Activated CD8-positive, alpha-beta T cell treated with anti-CD3 and anti-CD28 coated beads for 36 hours (primary cell): ENCODE measurements around the gene TRIM73. TPM values are rescaled to one million over a fixed set of nuclear protein-coding genes. Genes with fewer than 3 reads are reported as not detected.
A peak's percentile ranks its signal among the peaks of the same experiment; 100 is the strongest.
"Not testable (repeated sequence)": the region's sequence is repeated elsewhere in the genome, so short reads cannot be mapped to it uniquely, and the experiment has no call there.

ENCODE experiments used
- ATAC-seq: fragments of 200-7000 bp; cut with Tn5 transposase; one replicate; pipeline ENCODE4 v1.10.0; 2021; ENCODE audit warnings: mild to moderate bottlenecking, moderate library complexity
- CTCF ChIA-PET: fragments of 350-600 bp; sonication (Branson Sonifier 250); formaldehyde crosslinking; loops from one replicate; lab custom pipeline; 2021; ENCODE audit warnings: antibody characterized with exemption; lab: Charles Lee
- POLR2A ChIA-PET: fragments of 350-600 bp; sonication (Branson Sonifier 250); formaldehyde crosslinking; loops from one replicate; lab custom pipeline; 2021; ENCODE audit warnings: antibody characterized with exemption; lab: Charles Lee
- DNase-seq: peaks from one replicate; pipeline ENCODE4 v3.0.0-alpha.2; 2020
- H3K27ac Mint-ChIP-seq: one replicate; pipeline ENCODE4 v1.8.0; 2021; ENCODE audit warnings: mild to moderate bottlenecking, mixed read lengths
- H3K27me3 Mint-ChIP-seq: one replicate; pipeline ENCODE4 v1.8.0; 2021; ENCODE audit warnings: mixed read lengths
- H3K36me3 Mint-ChIP-seq: one replicate; pipeline ENCODE4 v1.8.0; 2021; ENCODE audit warnings: low read depth, mixed read lengths
- H3K4me1 Mint-ChIP-seq: one replicate; pipeline ENCODE4 v1.8.0; 2021; ENCODE audit warnings: low read depth, mixed read lengths
- H3K4me3 Mint-ChIP-seq: one replicate; pipeline ENCODE4 v1.8.0; 2021; ENCODE audit warnings: mild to moderate bottlenecking, moderate library complexity, mixed read lengths
- H3K9me3 Mint-ChIP-seq: one replicate; pipeline ENCODE4 v1.8.0; 2021; ENCODE audit warnings: mixed read lengths
- intact Hi-C: fragments of 100-400 bp; cut with micrococcal nuclease; formaldehyde crosslinking; loops from one replicate; pipeline ENCODE4 v1.10.0; 2022
- total RNA-seq, 2 experiments: library from RNA; stranded (reverse); gene quantifications; one replicate each; pipeline ENCODE4 v1.2.3, GENCODE V29; 2021

TRIM73 gene
- total RNA-seq, 2 experiments from 2014 or later, result 4.1 to 6.4 TPM

DNA sequence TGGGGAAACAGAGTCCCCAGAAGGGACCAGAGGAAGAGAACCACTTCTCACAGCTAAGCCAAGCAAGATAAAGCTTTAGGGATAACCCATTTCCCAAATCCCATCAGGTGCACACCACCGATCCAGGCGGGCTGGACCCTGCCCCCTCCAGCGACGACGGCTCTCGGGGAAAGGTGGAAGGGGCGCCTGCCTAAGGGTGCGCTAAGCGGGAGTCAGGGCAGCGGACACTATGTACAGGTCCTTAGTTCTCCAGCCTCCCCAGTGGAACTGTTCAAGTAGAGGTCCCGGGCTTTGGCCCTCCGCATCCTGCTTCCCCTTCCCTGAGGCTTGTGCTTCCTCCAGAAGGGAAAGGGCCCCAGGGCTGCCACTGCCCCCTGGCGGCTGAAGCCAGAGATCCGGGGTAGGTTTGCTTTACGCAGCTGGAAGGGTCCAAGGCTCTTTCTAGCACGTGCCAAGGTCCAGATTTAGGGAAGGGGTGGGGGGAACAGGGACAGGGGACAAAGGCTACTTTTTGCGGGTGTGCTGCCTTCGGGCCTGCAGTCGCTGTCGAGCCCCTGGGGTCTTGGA lies 22.9 kb downstream of the TRIM73 start:
- H3K4me3 Mint-ChIP-seq, ATAC-seq, POLR2A ChIA-PET, CTCF ChIA-PET, H3K27me3 Mint-ChIP-seq, DNase-seq, H3K27ac Mint-ChIP-seq, intact Hi-C loops, H3K9me3 Mint-ChIP-seq, H3K4me1 Mint-ChIP-seq: not testable (repeated sequence)
- H3K36me3 Mint-ChIP-seq, result peaks cover 14% of the 10 kb centered on the region

- H3K9me3 Mint-ChIP-seq, intact Hi-C loops, H3K27me3 Mint-ChIP-seq, H3K4me3 Mint-ChIP-seq, H3K4me1 Mint-ChIP-seq, CTCF ChIA-PET, H3K27ac Mint-ChIP-seq, ATAC-seq, POLR2A ChIA-PET, DNase-seq: not testable (repeated sequence)
- H3K36me3 Mint-ChIP-seq, result peaks cover 15% of the 10 kb centered on the region
Observed at GRCh38 chr7:75419210-75419609, 23.8 kb downstream of the TRIM73 start.

DNA sequence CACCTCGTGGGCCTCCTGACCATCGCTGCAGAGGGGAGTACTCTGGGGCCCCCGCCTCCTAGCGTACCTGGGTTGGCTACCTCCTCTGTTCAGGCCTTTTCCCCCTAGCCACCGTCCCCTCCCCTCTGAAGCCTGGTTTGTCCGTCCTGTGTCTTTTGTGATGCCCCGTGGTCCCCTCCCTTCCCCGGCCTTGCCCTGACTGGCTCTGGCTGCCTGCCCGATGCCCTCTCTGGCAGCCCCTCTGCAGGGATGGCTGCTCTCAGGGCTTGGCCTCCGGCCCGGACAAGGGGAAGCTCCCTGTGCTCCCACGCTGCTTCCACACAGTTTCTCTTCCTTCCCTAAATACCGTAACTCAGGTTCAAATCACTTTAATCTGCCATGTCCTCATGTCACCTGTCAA lies 24.3 kb downstream of the TRIM73 start:
- ATAC-seq, intact Hi-C loops, H3K4me1 Mint-ChIP-seq, H3K4me3 Mint-ChIP-seq, POLR2A ChIA-PET, H3K9me3 Mint-ChIP-seq, CTCF ChIA-PET, H3K27ac Mint-ChIP-seq, H3K27me3 Mint-ChIP-seq, DNase-seq: not testable (repeated sequence)
- H3K36me3 Mint-ChIP-seq, result peaks cover 19% of the 10 kb centered on the region

DNA sequence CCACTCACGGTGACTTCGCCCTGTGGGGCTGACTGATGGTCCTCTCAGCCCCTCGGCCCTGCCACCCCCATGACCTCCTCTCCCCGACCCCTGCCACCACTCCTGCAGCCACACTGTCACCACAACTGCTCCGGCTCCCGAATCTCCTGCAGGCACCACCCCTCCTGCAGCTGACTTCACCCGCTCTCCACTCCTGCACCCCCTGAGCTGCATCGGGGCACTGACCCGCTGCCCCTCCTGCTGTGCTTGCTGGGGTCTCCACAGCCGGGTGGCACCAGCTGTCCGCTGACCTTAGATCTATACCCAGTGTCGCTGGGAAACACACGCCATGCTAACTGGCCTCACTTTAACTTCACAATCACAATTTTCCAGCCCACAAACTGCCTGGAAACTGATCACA lies 24.7 kb downstream of the TRIM73 start:
- H3K27me3 Mint-ChIP-seq, H3K9me3 Mint-ChIP-seq, ATAC-seq, DNase-seq, POLR2A ChIA-PET, intact Hi-C loops, CTCF ChIA-PET, H3K4me3 Mint-ChIP-seq, H3K4me1 Mint-ChIP-seq: not testable (repeated sequence)
- Mint-ChIP-seq H3K36me3 (peaks cover 19% of the 10 kb centered on the region), H3K27ac (peak overlapping the region; percentile 43)

GRCh38 chr7:75421798-75422710 lies 26.6 kb downstream of the TRIM73 start:
- DNase-seq, H3K4me1 Mint-ChIP-seq, POLR2A ChIA-PET, intact Hi-C loops, H3K27me3 Mint-ChIP-seq, H3K4me3 Mint-ChIP-seq, H3K9me3 Mint-ChIP-seq, ATAC-seq, H3K27ac Mint-ChIP-seq, CTCF ChIA-PET: not testable (repeated sequence)
- peaks cover 18% of the 10 kb centered on the region for H3K36me3 Mint-ChIP-seq

GRCh38 chr7:75423481-75423880 lies 28.1 kb downstream of the TRIM73 start:
- DNase-seq, ATAC-seq, H3K27ac Mint-ChIP-seq, H3K4me3 Mint-ChIP-seq, intact Hi-C loops, H3K4me1 Mint-ChIP-seq, CTCF ChIA-PET, POLR2A ChIA-PET, H3K9me3 Mint-ChIP-seq, H3K27me3 Mint-ChIP-seq: not testable (repeated sequence)
- peaks cover 25% of the 10 kb centered on the region for H3K36me3 Mint-ChIP-seq

DNA sequence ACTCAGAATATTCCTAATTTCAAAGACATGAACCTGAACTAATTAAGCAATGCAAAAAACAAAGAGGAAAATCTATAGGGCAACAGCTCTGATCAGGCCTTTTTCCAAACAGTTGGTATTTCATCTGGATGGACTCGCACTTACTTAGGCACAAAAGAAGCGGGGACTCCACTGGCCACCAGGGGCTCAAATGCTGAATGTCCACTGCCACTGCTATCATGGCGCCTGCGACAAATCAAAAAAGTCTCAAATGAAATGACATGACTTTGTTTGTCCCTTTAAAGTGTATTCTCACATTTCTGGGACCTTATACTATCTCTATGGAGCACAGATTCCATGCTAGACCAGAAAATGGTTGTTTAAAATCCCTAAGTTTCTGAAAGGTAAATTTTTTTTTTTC lies 43.6 kb downstream of the TRIM73 start:
- H3K27ac Mint-ChIP-seq, result not testable (repeated sequence)
- H3K36me3 Mint-ChIP-seq, result peaks cover 50% of the 10 kb centered on the region

DNA sequence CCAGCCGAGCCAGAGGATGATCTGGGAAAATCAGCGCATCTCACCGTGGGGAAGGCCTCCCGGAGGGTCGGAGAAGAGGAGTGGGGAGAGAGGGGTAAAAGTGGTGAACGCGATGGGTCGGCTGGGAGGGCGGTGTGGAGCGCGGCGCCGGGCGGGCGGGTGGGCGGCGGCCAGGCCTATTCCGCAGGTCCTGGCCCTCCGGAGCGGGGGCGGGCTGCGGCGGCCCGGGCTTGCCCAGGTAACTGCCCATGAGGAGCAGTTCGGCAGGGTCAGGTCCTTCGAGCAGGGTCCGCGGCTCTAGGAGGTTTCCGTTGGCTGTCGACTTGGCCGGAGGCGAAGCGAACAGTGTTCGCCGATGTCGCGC lies 46.7 kb downstream of the TRIM73 start:
- POLR2A ChIA-PET, H3K27me3 Mint-ChIP-seq, DNase-seq, CTCF ChIA-PET, intact Hi-C loops, H3K9me3 Mint-ChIP-seq: not testable (repeated sequence)
- peak; percentile 47 for ATAC-seq
- H3K36me3 Mint-ChIP-seq, result peaks cover 32% of the 10 kb centered on the region
- H3K4me3 Mint-ChIP-seq, result peak overlapping the region; percentile 80
- H3K27ac Mint-ChIP-seq, result peak overlapping the region; percentile 85
- peaks cover 10% of the 10 kb centered on the region for H3K4me1 Mint-ChIP-seq

More for the DNA sequence above, 43.6 kb downstream of the TRIM73 start:
- ATAC-seq, DNase-seq, H3K9me3 Mint-ChIP-seq, H3K4me3 Mint-ChIP-seq, intact Hi-C loops, H3K27me3 Mint-ChIP-seq, CTCF ChIA-PET, POLR2A ChIA-PET: not testable (repeated sequence)
- peaks cover 23% of the 10 kb centered on the region for H3K4me1 Mint-ChIP-seq

GRCh38 chr7:75442465-75443111 lies 47.2 kb downstream of the TRIM73 start:
- H3K4me1 Mint-ChIP-seq, intact Hi-C loops, H3K9me3 Mint-ChIP-seq, CTCF ChIA-PET, DNase-seq, POLR2A ChIA-PET, H3K27me3 Mint-ChIP-seq: not testable (repeated sequence)
- peak overlapping the region; percentile 84 for H3K4me3 Mint-ChIP-seq
- H3K27ac Mint-ChIP-seq, result peak overlapping the region; percentile 92
- ATAC-seq, result peak; percentile 89
- peaks cover 28% of the 10 kb centered on the region for H3K36me3 Mint-ChIP-seq

GRCh38 chr7:75449946-75450345 lies 54.5 kb downstream of the TRIM73 start:
- DNase-seq, H3K4me1 Mint-ChIP-seq, H3K36me3 Mint-ChIP-seq, POLR2A ChIA-PET, H3K27me3 Mint-ChIP-seq, H3K27ac Mint-ChIP-seq, ATAC-seq, intact Hi-C loops, CTCF ChIA-PET, H3K4me3 Mint-ChIP-seq, H3K9me3 Mint-ChIP-seq: not testable (repeated sequence)
